IPS-NIHi11 (cell line): Measurements from ENCODE around the gene BORCS6.
A peak's percentile ranks its signal among the peaks of the same experiment; 100 is the strongest.
"Not testable (repeated sequence)": the region's sequence is repeated elsewhere in the genome, so short reads cannot be mapped to it uniquely, and the experiment has no call there.

ENCODE experiments used
- DNase-seq: peaks from one replicate; pipeline ENCODE4 v3.0.0; 2012; ENCODE audit warnings: mixed read lengths, low spot score

BORCS6 gene

DNA sequence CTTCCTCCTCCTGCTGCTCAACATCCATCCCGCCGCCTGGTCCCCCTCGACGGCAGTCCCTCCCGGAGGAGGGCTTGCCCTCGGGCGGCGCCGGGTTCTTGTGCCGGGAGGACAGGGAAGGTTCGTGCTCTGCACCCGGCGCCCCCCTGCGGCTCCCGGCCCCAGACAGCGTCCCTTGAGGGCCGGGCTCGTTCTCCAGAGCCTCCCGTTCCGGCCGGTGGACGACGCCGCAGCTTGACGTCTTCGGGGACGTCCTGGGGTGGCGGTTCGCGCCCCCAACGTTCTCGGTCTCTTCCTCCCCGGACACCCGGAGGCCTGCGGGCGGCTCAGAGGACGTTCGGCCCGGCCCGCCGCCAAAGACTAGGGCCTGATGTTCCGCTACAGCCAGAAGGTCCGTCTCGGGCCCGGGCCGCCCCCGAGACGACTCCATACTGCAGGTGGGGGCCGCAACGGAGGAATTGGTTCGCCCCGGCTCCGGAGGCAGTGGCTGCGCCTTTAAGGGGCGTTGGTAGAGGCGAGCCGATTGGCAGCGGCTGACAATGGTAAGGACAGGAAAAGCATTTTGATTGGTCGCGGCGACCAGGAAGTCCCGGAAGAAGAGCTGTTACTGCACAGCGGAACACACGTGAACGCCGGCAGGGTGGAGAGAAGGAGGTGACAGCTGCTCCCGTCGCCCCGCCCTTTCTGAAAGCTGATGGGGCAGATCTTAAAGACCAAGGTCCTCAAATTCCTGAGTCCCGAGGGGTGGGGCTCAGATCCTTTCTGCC lies at the start of gene BORCS6:
Gene BORCS6, minus strand, starts transcription at position 470 of the 767 bp plus-strand sequence. Its CDS starts 40 bp downstream, at position 430.
- peak; percentile 84 for DNase-seq

DNA sequence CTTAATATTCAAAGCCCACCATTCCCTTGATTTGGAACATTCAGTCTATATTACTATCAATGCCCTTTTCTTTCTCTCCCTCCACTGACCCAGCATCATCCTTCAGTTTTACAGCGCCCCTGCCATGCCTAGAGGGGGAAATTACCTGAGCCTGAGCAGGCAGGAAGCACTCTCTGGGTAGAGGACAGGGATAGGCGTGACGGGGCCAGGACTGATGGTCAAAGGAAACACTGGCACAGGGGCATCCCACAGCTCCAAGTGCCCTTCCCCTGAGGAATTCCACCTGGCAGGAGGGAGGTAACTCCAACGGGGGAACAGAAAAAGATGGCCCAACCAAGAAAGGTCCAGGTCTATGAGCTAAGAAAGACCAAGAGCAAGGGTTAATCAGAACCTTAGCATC lies 47.9 kb upstream of the BORCS6 start:
- DNase-seq = no peak

DNA sequence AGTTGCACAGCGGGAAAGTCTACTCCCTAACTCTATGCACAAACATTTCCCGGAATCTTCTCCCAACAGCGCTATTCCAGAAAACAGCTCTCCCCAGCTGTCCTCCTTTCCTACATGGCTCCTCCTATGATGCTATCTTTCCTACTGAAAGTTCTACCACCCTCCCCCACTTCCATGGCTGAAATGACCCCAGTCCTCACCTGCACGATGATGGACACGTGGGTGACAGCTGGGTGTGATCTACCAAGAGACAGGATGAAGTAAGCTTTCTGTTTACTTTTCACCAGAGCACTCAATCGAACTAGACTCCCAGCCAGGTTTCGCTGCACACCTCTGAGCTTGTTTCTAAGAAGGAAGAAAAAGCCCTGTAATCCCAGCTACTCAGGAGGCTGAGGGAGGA lies 47.2 kb upstream of the BORCS6 start:
- DNase-seq = no peak

DNA sequence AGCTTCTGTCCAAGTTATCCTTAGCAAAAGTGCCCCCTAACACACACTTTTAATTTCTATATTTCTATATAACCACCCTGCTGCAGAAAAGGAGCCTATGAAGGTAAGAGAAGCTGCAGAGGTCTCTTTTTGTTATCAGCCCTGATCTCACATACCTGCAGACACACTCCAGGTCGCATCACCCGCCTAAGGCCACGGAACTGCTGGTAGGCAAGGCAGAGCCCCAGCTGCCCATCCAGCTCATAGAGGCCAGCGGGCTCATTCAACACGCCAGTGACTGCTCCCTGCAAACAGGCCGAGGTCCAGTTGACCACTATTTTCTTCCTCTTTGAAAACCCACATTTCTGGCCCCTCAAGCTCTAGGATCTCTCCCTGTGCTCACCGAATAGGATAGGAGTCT lies 45.7 kb upstream of the BORCS6 start:
- no peak for DNase-seq

DNA sequence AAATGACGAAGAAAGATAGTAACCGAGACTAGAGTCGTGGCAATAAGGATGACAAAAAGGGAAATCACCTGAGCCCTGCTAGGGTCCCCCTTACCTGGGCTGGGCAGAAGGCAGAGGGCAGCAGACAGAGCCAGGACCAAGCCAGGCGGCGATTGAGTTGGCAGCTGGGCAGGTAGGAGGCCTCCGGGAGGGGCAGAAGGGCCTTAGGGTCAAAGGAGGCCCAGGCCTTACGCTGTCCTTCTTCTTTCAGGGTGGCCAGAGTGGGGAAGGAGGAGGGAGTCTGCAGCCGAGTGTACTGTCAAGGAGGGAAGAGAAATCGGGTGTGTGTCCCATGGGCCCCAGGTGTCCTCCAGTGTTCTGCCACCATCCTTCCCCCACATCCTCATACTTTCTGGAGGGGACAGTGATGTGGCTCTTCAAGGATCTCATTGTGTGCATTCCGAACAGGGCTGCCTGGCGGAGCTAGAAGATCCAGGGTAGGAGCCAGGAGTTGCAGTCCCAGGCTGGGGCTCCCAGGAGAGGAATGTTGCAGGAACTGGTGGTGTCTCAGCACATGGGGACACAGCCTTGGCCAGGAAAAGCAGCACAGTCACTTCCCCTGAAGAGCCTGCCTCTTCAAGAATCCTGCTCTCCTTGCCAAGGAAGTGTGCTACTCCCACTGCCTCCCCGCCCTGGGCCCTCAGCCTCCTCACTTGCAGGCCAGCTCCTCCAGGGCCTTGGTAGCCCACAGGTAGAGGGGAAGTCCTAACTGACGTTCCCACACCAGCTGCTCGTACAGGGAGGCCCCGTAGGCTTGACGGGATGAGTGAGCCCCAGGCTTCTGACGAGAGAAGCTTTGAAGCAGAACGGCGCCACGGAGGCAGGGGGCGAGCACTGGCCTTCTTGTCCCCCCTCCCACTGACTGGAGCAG lies 44.6 kb upstream of the BORCS6 start:
- no peak for DNase-seq

DNA sequence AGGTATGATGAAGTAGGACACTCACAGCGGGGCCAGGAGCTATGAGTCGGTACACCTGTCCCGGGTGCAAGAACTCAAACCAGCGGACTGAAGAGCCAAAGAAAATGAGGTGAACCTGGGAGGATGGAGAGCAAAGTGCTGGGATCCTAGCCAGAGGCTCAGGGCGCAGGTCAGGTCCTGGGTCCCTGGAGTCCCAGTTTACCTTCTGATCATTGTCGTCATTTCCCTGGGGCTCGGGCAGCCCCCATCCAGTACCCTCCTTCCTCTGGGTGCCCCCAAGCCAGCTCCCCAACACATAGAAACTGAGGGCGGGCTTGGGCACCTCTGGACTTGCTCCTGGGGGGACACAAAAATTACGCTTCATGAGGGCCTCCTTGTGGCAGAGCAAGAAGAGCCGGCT lies 41.7 kb upstream of the BORCS6 start:
- no peak for DNase-seq

DNA sequence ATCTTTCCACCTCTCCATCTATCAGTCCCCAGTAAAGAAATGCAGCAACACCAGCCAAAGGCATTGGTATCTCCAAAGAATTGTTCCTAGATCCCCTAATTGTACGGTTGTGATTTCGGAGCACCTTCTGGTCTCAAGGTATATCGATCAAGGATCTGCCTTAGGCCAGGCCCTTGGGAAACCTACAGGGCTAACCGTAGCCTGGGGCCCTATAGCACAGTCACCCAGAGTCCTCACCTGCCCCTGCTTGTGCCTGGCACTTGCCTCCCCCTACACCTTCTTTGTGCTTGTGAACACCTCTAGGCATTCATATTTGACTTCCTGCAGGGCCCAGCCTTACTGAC lies 37.2 kb upstream of the BORCS6 start:
- DNase-seq = peak; percentile 31

DNA sequence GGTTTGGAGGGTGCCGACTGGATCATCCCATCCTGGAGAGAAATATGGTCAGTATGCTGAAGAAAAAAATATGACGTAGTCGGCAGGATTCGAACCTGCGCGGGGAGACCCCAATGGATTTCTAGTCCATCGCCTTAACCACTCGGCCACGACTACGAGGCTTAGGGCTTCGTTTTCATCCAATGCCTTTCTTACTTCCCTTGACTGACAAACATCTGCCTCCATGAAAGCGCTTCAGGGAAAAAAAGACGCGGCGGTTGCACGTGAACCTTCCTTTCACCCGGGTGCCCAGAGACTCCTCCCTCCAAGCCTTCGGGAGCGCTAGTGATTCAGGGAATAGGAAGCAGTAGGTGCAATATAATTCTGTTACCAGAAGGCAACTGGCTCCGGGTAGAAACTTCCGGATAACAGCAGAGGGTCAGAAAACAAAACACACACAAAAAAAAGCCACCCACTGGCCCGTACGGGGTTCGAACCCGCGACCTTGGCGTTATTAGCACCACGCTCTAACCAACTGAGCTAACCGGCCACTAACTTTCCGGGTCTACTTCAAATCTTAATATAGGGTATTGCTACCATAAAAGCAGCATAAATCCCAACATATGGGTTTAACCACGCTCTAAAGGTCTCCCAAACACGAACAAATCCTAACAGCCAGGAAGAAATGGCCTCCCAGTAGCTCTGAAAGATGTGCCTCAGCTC lies 36.7 kb upstream of the BORCS6 start:
- DNase-seq = peak; percentile 66

DNA sequence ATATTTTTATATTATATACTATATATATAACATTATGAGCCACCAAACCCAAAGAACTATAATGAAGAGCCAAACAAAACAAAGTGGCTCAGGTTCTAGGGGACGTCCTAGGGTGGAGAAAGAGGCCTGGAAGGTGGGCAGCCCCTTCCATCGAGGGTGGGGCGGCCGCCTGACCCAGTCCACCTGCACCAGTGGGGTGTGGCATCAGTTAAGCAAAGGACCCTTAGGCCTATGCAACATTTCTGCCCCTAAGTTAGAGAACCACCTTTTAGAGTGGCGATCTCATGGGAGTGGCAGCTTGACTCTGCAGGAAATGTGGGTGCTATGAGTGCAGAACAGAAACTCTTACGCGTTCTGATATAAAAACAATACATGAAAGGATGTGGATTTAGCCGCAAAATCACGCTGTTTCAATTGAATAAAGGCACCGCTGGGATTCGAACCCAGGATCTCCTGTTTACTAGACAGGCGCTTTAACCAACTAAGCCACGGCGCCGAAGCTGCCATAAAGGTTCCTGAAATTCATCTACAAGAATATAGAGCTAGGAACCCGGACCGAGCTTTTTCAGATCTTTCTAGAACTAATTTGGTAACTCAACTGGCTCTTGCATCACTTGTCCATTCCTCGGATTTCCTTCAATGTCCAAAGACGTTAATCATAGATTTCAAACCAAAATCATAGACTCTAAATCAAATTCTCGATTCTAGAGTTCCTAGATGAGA lies 36.0 kb upstream of the BORCS6 start:
- DNase-seq = no peak

DNA sequence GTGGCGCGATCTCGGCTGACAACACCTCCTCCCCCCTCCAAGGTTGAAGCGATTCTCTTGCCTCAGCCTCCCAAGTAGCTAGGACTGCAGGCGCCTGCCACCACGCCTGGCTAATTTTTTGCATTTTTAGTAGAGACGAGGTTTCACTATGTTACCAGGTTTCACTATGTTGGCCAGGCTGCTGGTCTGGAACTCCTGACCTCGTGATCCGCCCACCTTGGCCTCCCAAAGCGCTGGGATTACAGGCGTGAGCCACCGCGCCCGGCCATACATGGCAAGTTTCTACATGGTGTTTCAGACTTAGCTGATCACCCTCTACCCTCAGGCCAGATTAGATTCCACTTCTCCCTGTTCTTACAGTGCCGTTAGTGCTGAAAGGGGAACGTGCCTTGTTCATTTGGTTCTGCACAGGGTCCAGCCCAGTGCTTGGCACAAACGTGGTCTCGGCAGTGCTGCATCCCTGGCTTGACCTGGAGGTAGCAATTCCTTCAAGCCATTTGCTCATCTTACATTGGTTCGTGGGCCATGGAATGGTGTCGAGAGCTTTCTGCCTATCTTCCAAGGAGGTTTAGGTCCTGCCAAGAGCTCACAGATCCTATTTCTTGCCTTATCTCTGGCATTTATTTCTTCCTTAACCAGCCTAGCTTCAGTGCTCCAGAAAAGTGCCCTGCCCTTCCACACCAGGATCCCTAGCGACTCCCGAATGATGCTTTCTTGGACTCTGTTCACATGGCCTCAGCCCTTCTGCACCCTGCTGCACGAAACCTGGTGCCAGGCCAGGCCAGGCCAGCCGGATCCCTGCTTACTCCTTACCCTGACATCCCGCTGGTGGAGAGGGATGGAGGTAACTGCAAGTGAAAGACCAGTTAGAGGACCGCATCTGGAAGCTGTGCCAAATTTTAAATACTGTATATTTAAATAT lies 35.2 kb upstream of the BORCS6 start:
- DNase-seq = no peak

DNA sequence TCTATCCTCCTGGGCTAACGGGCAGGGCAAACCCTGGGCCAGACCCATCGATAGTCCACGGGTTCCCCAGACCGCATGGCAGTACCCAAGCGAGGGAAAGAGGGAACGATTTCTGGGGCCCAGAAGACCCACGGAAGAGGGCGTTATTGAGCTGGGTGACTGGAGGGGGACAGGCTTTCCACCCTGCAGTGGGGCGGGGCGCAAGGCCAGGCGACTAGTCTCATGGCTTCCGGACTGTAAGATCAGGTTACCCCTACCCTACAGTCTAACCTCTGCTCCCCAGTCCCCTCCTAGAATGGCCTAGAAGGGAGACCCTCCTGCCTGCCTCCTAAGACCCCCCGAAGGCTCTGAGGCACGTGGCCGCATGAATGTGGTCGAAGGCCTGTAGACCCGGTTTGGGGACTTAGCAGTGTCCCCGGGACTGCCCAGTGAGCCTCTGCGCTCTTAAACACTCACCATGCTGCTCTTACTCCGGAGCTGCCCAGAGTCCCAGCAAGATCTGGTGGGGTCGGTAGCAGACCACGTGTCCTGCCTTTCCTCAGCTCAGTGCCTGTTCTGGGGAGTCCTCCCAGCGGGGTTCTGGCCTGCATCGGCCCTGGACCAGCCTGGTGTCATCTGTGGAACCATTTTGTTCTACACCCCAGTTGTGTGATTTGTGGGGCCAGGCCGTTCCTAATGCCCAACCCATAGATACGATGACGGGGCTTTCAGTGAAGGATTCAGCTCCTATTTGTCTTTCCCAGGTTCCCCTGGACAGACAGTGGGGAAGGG lies 33.6 kb upstream of the BORCS6 start:
- no peak for DNase-seq

DNA sequence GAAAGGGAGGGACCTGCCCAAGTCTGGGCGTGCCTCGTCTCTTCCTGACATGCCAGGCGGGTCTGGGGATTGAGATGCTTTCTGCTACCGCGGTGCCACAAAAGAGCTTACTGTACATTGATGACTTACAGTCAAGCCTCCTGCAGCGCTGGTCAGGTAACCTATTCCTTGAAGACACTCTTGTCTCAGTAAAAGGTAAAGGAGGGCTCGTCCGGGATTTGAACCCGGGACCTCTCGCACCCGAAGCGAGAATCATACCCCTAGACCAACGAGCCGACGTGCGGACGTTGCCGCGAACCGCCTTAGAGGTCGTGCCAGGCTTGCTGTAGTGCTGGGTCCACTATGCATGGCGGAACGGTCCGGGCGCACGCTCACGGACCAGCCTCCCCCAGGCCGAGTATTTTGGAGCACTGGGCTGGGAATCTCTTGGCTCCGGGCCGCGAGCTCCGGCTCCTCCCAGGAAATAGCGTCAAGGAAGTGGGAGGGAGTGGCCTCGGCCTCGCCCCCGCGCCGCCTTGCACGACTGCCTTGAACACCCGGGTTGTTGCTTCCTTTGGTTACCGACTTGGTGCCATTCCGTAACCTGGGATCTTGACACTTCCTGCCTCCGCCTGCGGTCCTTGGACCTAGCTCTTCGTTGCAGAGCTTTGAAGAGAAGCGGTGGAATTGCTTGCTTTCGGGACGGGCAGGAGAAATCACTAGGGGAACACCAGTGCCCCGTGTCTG lies 32.8 kb upstream of the BORCS6 start:
- peak; percentile 60 for DNase-seq

DNA sequence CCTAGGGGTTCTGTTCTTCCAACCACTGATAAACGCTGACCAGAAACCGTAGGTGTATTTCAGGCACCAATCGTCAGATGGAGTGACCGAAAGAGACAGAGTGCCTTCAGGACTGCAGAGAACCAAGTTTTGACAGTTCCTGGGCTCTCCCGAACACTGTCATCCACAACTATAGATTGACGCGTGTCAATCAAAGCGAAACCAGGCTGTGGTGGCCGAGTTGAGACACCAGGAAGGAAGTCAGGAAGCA lies 32.3 kb upstream of the BORCS6 start:
- no peak for DNase-seq

DNA sequence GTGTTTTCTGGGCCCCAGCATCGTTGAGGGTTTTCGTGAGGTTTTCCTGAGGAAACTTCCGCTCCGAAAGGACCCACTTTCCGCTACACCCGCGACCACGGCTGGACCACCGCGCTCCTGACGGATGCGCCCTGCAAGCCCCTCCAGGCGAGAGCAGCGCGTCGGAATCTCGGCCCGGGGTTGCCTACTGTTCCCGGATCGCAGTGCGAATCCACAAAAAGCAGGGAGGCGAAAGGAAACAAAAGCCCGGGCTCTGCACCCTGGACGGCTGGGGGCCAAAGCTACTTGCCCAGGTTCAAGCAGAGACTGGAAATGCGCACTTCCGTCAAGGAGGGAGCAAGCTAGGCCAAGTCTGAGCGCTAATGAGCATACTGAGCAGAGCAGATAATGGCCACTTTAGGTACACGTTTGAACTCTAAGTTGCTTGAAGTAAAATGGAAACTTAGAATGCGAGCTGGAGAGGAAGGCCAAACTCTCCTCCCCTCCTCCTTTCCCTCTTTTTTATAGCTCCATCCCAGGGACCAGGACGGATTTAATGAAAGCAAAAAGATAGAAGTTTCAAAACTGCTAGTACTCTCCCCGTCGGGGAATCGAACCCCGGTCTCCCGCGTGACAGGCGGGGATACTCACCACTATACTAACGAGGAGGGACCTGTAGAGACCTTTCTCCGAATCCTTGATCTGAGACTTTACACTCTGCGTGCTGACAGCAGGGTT lies 31.8 kb upstream of the BORCS6 start:
- DNase-seq = peak; percentile 21

DNA sequence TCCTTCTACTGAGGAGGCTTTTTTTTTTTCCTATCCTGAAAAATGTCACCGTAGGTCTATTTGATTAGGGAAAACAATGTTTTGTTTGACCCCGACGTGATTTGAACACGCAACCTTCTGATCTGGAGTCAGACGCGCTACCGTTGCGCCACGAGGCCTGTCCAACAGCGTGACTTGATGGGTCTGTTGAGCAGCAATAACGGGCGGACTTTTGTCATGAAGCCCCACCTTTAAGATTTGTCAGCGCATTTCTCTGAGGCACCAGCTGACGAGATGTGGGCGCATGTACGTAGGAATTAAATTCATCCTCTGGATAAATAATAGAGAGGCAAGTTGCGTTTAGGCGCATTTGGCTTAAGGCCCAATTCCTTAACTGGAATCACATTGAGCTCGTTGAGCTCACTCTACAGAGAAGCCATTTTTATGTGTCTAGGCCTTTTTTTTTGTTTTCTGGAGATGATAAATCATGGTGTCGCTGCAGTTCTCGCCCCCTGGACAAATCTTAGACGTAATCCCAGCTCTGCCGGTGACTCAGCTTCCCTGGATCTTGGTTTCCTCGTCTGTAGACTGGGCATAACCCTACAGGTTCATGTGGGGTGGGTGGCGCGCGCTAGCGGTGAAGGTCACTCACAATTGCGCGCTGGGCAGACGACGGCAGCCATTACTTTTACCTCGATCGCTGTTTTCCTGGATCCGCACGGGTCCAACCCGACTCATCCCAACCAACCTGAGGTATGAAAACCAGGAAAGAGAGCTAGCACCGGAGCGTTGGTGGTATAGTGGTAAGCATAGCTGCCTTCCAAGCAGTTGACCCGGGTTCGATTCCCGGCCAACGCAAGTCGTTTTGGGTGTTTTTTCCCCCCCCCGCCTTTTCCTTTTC lies 31.0 kb upstream of the BORCS6 start:
- peak; percentile 72 for DNase-seq

DNA sequence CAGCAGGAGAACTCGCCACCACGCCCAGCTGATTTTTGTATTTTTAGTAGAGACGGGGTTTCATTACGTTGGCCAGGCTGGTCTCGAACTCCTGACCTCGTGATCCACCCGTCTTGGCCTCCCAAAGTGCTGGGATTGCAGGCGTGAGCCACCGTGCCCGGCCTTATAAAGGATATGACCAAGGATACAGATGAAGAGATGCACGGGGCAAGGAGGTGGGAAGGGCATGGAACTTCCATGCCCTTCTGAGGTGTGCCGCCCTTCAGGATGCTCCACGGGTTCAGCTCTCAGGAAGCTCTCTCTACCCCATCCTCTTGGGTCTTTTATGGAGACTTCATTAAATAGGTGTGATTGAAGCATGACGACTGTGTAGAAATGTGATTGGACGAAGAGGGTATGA lies 24.0 kb upstream of the BORCS6 start:
- not testable (repeated sequence) for DNase-seq

DNA sequence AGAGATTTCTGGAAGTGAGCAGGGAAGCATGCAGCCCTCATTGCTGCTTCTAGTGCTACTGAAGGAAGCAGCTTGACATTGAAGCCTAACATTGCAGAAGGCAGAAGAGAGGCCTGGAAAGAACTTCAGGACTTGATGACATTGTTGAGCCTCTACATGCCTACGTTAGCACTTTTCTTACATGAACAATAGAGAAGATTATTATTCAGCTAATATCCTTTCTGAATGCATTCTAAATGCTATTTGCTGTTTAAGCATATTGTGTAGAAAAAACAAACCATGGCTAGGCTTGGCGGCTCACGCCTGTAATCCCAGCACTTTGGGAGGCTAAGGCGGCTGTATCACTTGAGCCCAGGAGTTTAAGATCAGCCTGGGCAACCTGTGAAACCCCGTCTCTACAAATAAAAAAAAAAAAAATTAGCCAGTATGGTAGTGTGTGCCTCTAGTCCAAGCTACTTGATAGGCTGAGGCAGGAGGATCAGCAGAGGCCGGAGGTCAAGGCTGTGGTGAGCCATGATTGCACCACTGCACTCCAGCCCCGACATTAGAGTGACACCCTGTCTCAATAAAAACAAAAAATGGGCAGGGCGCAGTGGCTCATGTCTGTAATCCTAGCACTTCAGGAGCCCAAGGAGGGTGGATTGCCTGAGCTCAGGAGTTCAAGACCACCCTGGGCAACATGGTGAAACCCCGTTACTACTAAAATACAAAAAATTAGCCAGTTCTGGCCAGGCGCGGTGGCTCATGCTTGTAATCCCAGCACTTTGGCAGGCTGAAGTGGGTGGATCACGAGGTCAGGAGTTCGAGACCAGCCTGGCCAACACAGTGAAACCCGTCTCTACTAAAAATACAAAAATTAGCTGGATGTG lies 22.6 kb upstream of the BORCS6 start:
- DNase-seq = no peak
